A549 treated with CORT108297 at 1 μM for 4 hours (cell line): ENCODE measurements around the gene SHOC1. TPM values are rescaled to one million over a fixed set of nuclear protein-coding genes. Genes with fewer than 3 reads are reported as not detected.

Experiments used
- total RNA-seq: library from RNA; stranded (reverse); fragments of 200-300 nt; extraction: Qiagen RNA extraction; gene quantifications from 5 replicates; pipeline ENCODE4 v1.2.3, GENCODE V29; 2022

SHOC1 gene
- not detected in 5 replicates for total RNA-seq

DNA sequence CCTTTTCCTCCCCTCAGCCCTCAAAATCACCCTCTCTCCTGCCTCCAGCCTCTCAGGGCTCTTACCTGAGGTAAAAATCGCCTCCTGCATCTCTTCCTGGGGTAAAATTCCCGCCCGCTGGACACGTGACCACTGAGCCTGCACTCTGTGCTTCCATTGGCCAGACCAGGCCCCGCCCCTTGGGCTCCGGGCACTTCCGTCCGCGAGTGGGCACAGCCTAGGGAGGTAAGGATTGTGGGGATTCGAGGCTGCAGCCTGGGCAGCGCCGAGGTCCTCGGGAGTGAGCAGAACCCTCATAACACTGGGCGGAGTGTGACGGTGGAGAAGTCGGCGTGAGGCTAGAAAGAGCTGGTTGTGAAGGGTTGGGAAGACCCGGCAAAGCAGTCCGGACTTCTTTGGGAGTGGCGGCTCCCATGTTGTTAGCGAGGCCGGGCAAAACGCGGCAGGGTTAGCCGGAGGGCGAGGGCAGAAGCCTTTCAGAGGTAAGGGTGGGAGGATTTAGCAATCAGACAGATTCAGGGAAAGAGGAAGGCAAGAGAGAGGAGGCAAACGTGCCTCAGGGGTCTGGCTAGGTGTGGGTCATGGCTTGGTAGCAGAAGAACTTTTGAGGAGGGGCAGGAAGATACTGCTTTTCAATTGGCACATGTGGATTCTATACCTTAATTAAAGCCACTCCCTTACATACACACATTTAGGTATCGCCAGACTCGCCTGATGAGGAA, at the start of gene SHOC1:
Gene SHOC1 (minus strand): TSS at position 103 of the 722 bp plus-strand sequence. CDS start 3,519 bp downstream, outside the sequence.

Other genes with a start within 250 kb of the SHOC1 start
- gene PTGR1, start 195.3 kb downstream of the SHOC1 start, total RNA-seq, result 341 to 396 TPM (median 366 TPM) in 5 replicates
- 10.7 to 12.5 TPM (median 11.2 TPM) in 5 replicates for gene DNAJC25, start 163.6 kb downstream of the SHOC1 start, total RNA-seq
- gene GNG10, start 133.3 kb downstream of the SHOC1 start, total RNA-seq, result 56.5 to 68.8 TPM (median 66.7 TPM) in 5 replicates
- gene UGCG, start 101.9 kb upstream of the SHOC1 start, total RNA-seq, result 17.6 to 20.6 TPM (median 20.0 TPM) in 5 replicates